ENCODE data around the gene SNX11. TPM values are rescaled to one million over a fixed set of nuclear protein-coding genes. Genes with fewer than 3 reads are reported as not detected.
"Not testable (repeated sequence)": the region's sequence is repeated elsewhere in the genome, so short reads cannot be mapped to it uniquely, and the experiment has no call there.

The SNX11 gene
- total and polyA plus RNA-seq, 5 donors from 2014 or later = 15.1 to 22.8 (median 20.8) TPM

DNA sequence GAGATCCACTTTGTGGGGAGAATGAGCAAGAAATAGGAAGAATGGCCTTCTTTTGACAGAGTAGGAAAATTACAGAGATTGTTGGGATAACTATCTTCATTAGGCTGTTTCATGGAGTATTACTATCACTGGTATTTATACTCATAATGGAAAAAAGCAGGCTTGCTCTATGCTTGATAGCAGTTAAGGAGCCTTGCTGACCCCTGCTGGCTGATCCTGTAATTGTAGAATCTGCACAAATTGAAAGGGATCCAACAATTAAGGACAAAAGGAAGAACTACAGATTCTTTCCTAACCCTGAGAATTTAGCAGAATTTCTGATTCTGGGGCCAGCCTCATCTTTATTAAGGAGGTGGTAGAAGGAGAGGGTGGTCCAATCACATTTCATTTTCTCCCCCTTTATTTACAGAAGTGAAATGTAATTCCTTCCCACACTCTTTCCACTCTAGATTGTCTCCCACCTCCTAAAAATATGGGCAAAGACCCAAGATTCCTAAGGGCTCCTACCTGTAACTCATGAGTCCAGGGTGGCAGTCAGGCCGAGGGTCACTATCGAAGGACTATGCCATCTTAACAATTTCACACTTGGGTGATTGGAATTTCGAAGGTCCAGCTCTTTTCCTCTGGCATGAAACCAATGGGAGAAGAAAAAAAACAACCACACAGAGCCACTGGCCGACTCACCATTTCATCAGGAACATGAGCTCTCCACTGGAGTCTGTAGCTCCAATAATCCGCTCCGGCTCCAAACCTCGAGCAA, 33.1 kb upstream of the SNX11 start:
- peaks cover 4 to 8% (median 6%) of the 10 kb centered on the region in 4 donors for H3K4me1 Mint-ChIP-seq
- no peak overlapping the region for H3K27ac ChIP-seq (ENCODE audit: insufficient read depth, low read length, poor library complexity, severe bottlenecking)
- peak; percentile 68 to 78 (median 71) for DNase-seq
- peaks cover 24% of the 10 kb centered on the region for H3K36me3 Mint-ChIP-seq
- peaks cover 4% of the 10 kb centered on the region for H3K27me3 Mint-ChIP-seq
- no peak overlapping the region for H3K4me3 ChIP-seq (ENCODE audit: low read depth, low read length)
- H3K4me1 ChIP-seq (ENCODE audit: control insufficient read depth, insufficient read depth, low read length, poor library complexity, severe bottlenecking) = no peaks in the 10 kb centered on the region
- H3K27ac Mint-ChIP-seq = peak overlapping the region in 1 of 3 donors; percentile 40
- H3K4me3 Mint-ChIP-seq = no peak overlapping the region
- H3K9me3 ChIP-seq (ENCODE audit: control insufficient read depth in 2 of 2, low read length in 2 of 2) = no peaks in the 10 kb centered on the region
- no peaks in the 10 kb centered on the region for H3K27me3 ChIP-seq (ENCODE audit: control insufficient read depth, insufficient read depth, low read length)
- peaks cover 36% of the 10 kb centered on the region for H3K36me3 ChIP-seq (ENCODE audit: control insufficient read depth, insufficient read depth, low read length)
- peak in 1 of 2 donors; percentile 53 for ATAC-seq (ENCODE audit: low read depth in 2 of 2)
- H3K9me3 Mint-ChIP-seq = no peaks in the 10 kb centered on the region

DNA sequence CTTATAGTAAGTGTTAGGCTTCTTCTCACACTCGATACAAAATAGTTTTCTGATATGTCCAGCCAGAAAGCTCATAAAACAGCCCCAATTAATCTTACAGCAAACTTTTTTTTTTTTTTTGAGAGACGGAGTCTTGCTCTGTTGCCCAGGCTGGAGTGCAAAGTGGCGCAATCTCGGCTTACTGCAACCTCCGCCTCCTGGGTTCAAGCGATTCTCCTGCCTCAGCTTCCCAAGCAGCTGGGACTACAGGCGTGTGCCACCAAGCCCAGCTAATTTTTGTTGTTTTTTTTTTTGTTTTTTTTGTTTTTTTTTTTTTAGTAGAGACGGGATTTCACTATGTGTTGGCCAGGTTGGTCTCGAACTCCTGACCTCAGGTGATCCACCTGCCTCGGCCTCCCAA, 30.4 kb upstream of the SNX11 start:
- H3K27ac Mint-ChIP-seq; H3K27me3 Mint-ChIP-seq; H3K9me3 Mint-ChIP-seq; H3K4me3 Mint-ChIP-seq; H3K4me3 ChIP-seq (ENCODE audit: low read depth, low read length); ATAC-seq (ENCODE audit: low read depth in 2 of 2); H3K27ac ChIP-seq (ENCODE audit: insufficient read depth, low read length, poor library complexity, severe bottlenecking); H3K4me1 ChIP-seq (ENCODE audit: control insufficient read depth, insufficient read depth, low read length, poor library complexity, severe bottlenecking); H3K27me3 ChIP-seq (ENCODE audit: control insufficient read depth, insufficient read depth, low read length); DNase-seq; H3K9me3 ChIP-seq (ENCODE audit: control insufficient read depth in 2 of 2, low read length in 2 of 2): not testable (repeated sequence)
- H3K36me3 ChIP-seq (ENCODE audit: control insufficient read depth, insufficient read depth, low read length) = peaks cover 17% of the 10 kb centered on the region
- Mint-ChIP-seq H3K36me3 (peaks cover 16% of the 10 kb centered on the region), H3K4me1 (peaks cover 4 to 15% (median 11%) of the 10 kb centered on the region in 4 donors)

DNA sequence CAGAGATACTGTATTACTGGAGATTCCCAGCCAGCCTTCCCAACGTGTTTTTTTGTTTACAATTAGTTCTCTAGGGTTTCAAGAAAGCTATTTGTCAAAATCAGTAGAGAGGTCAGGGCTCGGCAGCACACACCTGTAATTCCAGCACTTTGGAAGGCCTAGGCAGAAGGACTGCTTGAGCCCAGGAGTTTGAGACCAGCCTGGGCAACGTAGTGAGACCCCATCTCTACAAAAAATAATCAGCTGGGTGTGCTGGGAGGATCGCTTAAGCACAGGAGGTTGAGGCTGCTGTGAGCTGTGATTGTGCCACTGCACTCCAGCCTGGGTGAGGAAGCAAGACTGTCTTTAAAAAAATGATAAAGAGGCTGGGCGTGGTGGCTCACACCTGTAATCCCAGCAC, 25.7 kb upstream of the SNX11 start:
- Mint-ChIP-seq H3K4me3 (no peak overlapping the region), H3K4me1 (peaks cover 3 to 18% (median 11%) of the 10 kb centered on the region in 4 donors), H3K27me3 (no peaks in the 10 kb centered on the region), H3K27ac (no peak overlapping the region), H3K36me3 (no peaks in the 10 kb centered on the region), H3K9me3 (no peaks in the 10 kb centered on the region)
- no peak overlapping the region for H3K4me3 ChIP-seq (ENCODE audit: low read depth, low read length)
- ATAC-seq (ENCODE audit: low read depth in 2 of 2) = no peak
- no peak overlapping the region for H3K27ac ChIP-seq (ENCODE audit: insufficient read depth, low read length, poor library complexity, severe bottlenecking)
- H3K36me3 ChIP-seq (ENCODE audit: control insufficient read depth, insufficient read depth, low read length) = no peaks in the 10 kb centered on the region
- no peaks in the 10 kb centered on the region for H3K4me1 ChIP-seq (ENCODE audit: control insufficient read depth, insufficient read depth, low read length, poor library complexity, severe bottlenecking)
- no peaks in the 10 kb centered on the region for H3K27me3 ChIP-seq (ENCODE audit: control insufficient read depth, insufficient read depth, low read length)
- no peak for DNase-seq
- H3K9me3 ChIP-seq (ENCODE audit: control insufficient read depth in 2 of 2, low read length in 2 of 2) = no peaks in the 10 kb centered on the region

DNA sequence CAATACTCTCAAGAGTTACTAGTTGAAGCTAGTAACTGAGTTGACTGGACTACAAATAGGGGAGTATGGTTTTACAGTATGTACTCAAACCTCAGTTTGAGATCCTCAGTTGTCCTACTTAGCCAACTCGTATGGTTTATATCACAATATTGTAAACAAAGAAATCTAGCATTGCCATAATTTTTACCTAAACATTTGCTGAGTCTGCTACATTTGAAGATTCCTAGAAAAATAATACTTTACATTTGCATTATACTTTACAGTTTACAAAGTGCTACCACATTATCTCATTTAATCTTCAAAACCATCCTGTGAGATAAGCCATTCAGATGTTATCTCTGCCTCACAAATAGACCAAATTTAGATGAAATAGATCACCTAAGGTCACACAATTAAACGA, 22.6 kb upstream of the SNX11 start:
- no peak for DNase-seq
- Mint-ChIP-seq H3K36me3 (no peaks in the 10 kb centered on the region), H3K9me3 (no peaks in the 10 kb centered on the region), H3K4me3 (peak overlapping the region in 1 of 4 donors; percentile 15), H3K4me1 (peaks cover 3 to 21% (median 12%) of the 10 kb centered on the region in 4 donors), H3K27ac (peak overlapping the region in 1 of 3 donors; percentile 23), H3K27me3 (no peaks in the 10 kb centered on the region)
- no peak for ATAC-seq (ENCODE audit: low read depth in 2 of 2)
- Histone ChIP-seq H3K4me3 (ENCODE audit: low read depth, low read length) (no peak overlapping the region), H3K9me3 (ENCODE audit: control insufficient read depth in 2 of 2, low read length in 2 of 2) (no peaks in the 10 kb centered on the region), H3K27ac (ENCODE audit: insufficient read depth, low read length, poor library complexity, severe bottlenecking) (no peak overlapping the region), H3K27me3 (ENCODE audit: control insufficient read depth, insufficient read depth, low read length) (no peaks in the 10 kb centered on the region), H3K4me1 (ENCODE audit: control insufficient read depth, insufficient read depth, low read length, poor library complexity, severe bottlenecking) (no peaks in the 10 kb centered on the region), H3K36me3 (ENCODE audit: control insufficient read depth, insufficient read depth, low read length) (no peaks in the 10 kb centered on the region)

DNA sequence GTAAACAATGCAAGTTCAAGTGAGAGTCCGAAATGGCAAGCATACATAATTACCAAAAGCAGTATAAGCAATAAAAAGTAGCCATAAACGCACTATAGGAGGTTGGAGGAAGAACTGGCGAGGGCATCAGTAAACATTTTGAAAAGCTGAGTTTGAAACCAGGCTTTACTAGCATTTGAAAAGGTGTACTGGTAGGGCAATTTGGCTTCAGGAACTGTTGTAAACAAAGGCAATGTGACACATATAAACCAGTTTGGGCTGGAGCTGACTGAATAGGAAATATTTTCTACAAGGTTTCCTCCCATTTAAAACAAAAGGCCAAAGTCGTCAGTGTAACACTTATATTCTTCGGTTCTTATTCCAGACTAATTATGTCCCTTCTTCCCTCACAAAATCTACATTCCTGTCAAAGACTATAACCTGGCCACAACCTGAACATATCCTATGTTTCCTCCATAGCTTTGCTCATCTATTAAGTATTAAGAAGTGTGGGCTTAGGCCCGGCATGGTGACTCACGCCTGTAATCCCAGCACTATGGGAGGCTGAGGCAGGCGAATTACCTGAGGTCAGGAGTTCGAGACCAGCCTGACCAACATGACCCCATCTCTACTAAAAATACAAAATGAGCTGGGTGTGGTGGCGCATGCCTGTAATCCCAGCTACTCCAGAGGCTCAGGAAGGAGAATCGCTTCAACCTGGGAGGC, 14.1 kb upstream of the SNX11 start:
- H3K9me3 ChIP-seq (ENCODE audit: control insufficient read depth in 2 of 2, low read length in 2 of 2) = no peaks in the 10 kb centered on the region
- Mint-ChIP-seq H3K36me3 (peaks cover 5% of the 10 kb centered on the region), H3K27ac (no peak overlapping the region), H3K9me3 (no peaks in the 10 kb centered on the region), H3K27me3 (no peaks in the 10 kb centered on the region), H3K4me3 (no peak overlapping the region), H3K4me1 (peaks cover 0 to 24% (median 17%) of the 10 kb centered on the region in 4 donors)
- ATAC-seq (ENCODE audit: low read depth in 2 of 2) (no peak), DNase-seq (no peak)
- peaks cover 3% of the 10 kb centered on the region for H3K36me3 ChIP-seq (ENCODE audit: control insufficient read depth, insufficient read depth, low read length)
- H3K27ac ChIP-seq (ENCODE audit: insufficient read depth, low read length, poor library complexity, severe bottlenecking) = no peak overlapping the region
- H3K4me3 ChIP-seq (ENCODE audit: low read depth, low read length) = no peak overlapping the region
- H3K4me1 ChIP-seq (ENCODE audit: control insufficient read depth, insufficient read depth, low read length, poor library complexity, severe bottlenecking) = no peaks in the 10 kb centered on the region
- no peaks in the 10 kb centered on the region for H3K27me3 ChIP-seq (ENCODE audit: control insufficient read depth, insufficient read depth, low read length)

DNA sequence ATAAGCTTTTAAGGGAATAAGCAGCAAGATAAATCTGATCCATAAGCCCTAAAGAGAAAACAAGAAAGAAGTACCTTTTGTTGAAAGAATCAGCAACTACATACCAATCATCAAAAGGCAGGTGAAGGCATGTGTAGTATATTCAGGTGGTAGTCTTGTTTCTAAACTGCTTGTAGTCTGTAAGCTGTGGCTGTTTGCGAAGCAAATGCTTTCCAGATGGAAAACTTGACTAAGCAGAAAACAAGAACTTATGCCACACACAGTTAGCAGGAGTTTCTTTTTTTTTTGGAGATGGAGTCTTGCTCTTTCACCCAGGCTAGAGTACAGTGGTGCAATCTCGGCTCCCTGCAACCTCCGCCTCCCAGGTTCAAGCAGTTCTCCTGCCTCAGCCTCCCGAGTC, 12.0 kb upstream of the SNX11 start:
- Histone ChIP-seq H3K27me3 (ENCODE audit: control insufficient read depth, insufficient read depth, low read length) (no peaks in the 10 kb centered on the region), H3K4me3 (ENCODE audit: low read depth, low read length) (no peak overlapping the region), H3K36me3 (ENCODE audit: control insufficient read depth, insufficient read depth, low read length) (peaks cover 3% of the 10 kb centered on the region), H3K9me3 (ENCODE audit: control insufficient read depth in 2 of 2, low read length in 2 of 2) (no peaks in the 10 kb centered on the region), H3K27ac (ENCODE audit: insufficient read depth, low read length, poor library complexity, severe bottlenecking) (no peak overlapping the region), H3K4me1 (ENCODE audit: control insufficient read depth, insufficient read depth, low read length, poor library complexity, severe bottlenecking) (peaks cover 5% of the 10 kb centered on the region)
- ATAC-seq (ENCODE audit: low read depth in 2 of 2) (no peak), DNase-seq (no peak)
- H3K4me1 Mint-ChIP-seq = peaks cover 8 to 31% (median 20%) of the 10 kb centered on the region in 4 donors
- H3K4me3 Mint-ChIP-seq = no peak overlapping the region
- H3K27me3 Mint-ChIP-seq = no peaks in the 10 kb centered on the region
- no peaks in the 10 kb centered on the region for H3K9me3 Mint-ChIP-seq
- H3K27ac Mint-ChIP-seq = no peak overlapping the region
- H3K36me3 Mint-ChIP-seq = peaks cover 1% of the 10 kb centered on the region

DNA sequence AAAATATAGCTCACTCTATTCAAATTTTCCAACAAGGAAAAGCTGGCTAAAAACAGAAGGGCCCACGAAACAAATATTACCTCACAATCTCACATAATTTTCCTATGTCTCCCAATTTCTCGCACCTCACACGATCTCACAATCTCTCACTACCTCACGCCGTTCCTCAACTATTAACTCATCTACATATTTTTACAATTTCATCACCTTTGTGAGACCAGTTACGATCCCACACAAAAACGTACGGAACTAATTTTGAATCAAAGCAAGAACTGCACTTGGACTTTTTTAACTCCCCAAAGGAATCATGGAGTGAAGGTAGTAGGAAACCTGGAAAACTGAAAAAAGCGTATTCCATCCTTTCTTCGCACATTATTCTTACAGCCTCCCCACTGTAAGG, 7.4 kb upstream of the SNX11 start:
- no peak for ATAC-seq (ENCODE audit: low read depth in 2 of 2)
- Histone ChIP-seq H3K4me1 (ENCODE audit: control insufficient read depth, insufficient read depth, low read length, poor library complexity, severe bottlenecking) (peaks cover 14% of the 10 kb centered on the region), H3K36me3 (ENCODE audit: control insufficient read depth, insufficient read depth, low read length) (no peaks in the 10 kb centered on the region), H3K4me3 (ENCODE audit: low read depth, low read length) (peak overlapping the region; percentile 55), H3K27ac (ENCODE audit: insufficient read depth, low read length, poor library complexity, severe bottlenecking) (no peak overlapping the region), H3K27me3 (ENCODE audit: control insufficient read depth, insufficient read depth, low read length) (no peaks in the 10 kb centered on the region), H3K9me3 (ENCODE audit: control insufficient read depth in 2 of 2, low read length in 2 of 2) (no peaks in the 10 kb centered on the region)
- no peaks in the 10 kb centered on the region for H3K9me3 Mint-ChIP-seq
- H3K4me3 Mint-ChIP-seq = peak overlapping the region in 3 of 4 donors; percentile 90 to 93 (median 92)
- no peak for DNase-seq
- peaks cover 12 to 61% (median 26%) of the 10 kb centered on the region in 4 donors for H3K4me1 Mint-ChIP-seq
- no peaks in the 10 kb centered on the region for H3K36me3 Mint-ChIP-seq
- H3K27me3 Mint-ChIP-seq = peaks cover 6% of the 10 kb centered on the region
- peak overlapping the region in 1 of 3 donors; percentile 45 for H3K27ac Mint-ChIP-seq
